Astrocyte (in vitro differentiated cells and primary cell): ENCODE measurements around the gene SLC25A25. TPM values are rescaled to one million over a fixed set of nuclear protein-coding genes. Genes with fewer than 3 reads are reported as not detected.

Experiments
- DNase-seq: peaks from one replicate; pipeline ENCODE4 v3.0.0-alpha.2; 2010; ENCODE audit warnings: low read depth
- FAIRE-seq: peaks from 2 replicates; lab custom pipeline; 2011; peaks lifted over from hg19 to GRCh38; lab: Jason Lieb, UNC
- H2AFZ ChIP-seq: 2 replicates; pipeline ENCODE4 v1.6.0; 2012; ENCODE audit warnings: low read depth, low read length, inconsistent platforms
- H3K27ac ChIP-seq: 2 replicates; pipeline ENCODE4 v1.5.1; 2011; ENCODE audit warnings: low read depth, low read length, inconsistent platforms
- H3K27me3 ChIP-seq: 2 replicates; pipeline ENCODE4 v1.6.0; 2011; ENCODE audit warnings: low read length, inconsistent platforms; ENCODE audit not compliant: insufficient read depth
- H3K36me3 ChIP-seq: 2 replicates; pipeline ENCODE4 v1.5.1; 2011; ENCODE audit warnings: low read length, inconsistent platforms; ENCODE audit not compliant: insufficient read depth
- H3K4me1 ChIP-seq: 2 replicates; pipeline ENCODE4 v1.5.1; 2011; ENCODE audit warnings: low read length, inconsistent platforms; ENCODE audit not compliant: insufficient read depth
- H3K4me2 ChIP-seq: 2 replicates; pipeline ENCODE4 v1.6.0; 2012; ENCODE audit warnings: low read length, inconsistent platforms
- H3K4me3 ChIP-seq: 2 replicates; pipeline ENCODE4 v1.5.1; 2011; ENCODE audit warnings: low read depth, mild to moderate bottlenecking, low read length, inconsistent platforms; ENCODE audit not compliant: insufficient read depth
- H3K79me2 ChIP-seq: 2 replicates; pipeline ENCODE4 v1.6.0; 2012; ENCODE audit warnings: mild to moderate bottlenecking, low read length, inconsistent platforms; ENCODE audit not compliant: insufficient read depth
- H3K9ac ChIP-seq: 2 replicates; pipeline ENCODE4 v1.6.0; 2012; ENCODE audit warnings: mild to moderate bottlenecking, low read length, inconsistent platforms
- H3K9me3 ChIP-seq: 2 replicates; pipeline ENCODE4 v1.5.1; 2012; ENCODE audit warnings: low read depth, mild to moderate bottlenecking, low read length, inconsistent platforms; ENCODE audit not compliant: insufficient read depth
- H4K20me1 ChIP-seq: 2 replicates; pipeline ENCODE4 v1.6.0; 2012; ENCODE audit warnings: low read length, inconsistent platforms; ENCODE audit not compliant: insufficient read depth
- H3K27ac Mint-ChIP-seq: one replicate; pipeline ENCODE4 v1.8.0; 2021; ENCODE audit warnings: mild to moderate bottlenecking, mixed read lengths; ENCODE audit not compliant: unreplicated experiment
- H3K27me3 Mint-ChIP-seq: one replicate; pipeline ENCODE4 v1.8.0; 2021; ENCODE audit warnings: low read depth, mixed read lengths; ENCODE audit not compliant: unreplicated experiment
- H3K36me3 Mint-ChIP-seq: one replicate; pipeline ENCODE4 v1.8.0; 2021; ENCODE audit warnings: low read depth, mixed read lengths; ENCODE audit not compliant: unreplicated experiment
- H3K4me1 Mint-ChIP-seq: one replicate; pipeline ENCODE4 v1.8.0; 2021; ENCODE audit warnings: low read depth, mixed read lengths; ENCODE audit not compliant: unreplicated experiment
- H3K4me3 Mint-ChIP-seq: one replicate; pipeline ENCODE4 v1.8.0; 2021; ENCODE audit warnings: mild to moderate bottlenecking, moderate library complexity, mixed read lengths; ENCODE audit not compliant: unreplicated experiment
- H3K9me3 Mint-ChIP-seq: one replicate; pipeline ENCODE4 v1.8.0; 2021; ENCODE audit warnings: mild to moderate bottlenecking, mixed read lengths; ENCODE audit not compliant: unreplicated experiment
- CTCF ChIP-seq: IDR thresholded peaks from 2 replicates; pipeline ENCODE4 v1.5.1; 2011; ENCODE audit warnings: low read depth, mild to moderate bottlenecking, inconsistent platforms, low read length, moderate library complexity; ENCODE audit not compliant: insufficient read depth
- EZH2 ChIP-seq: IDR thresholded peaks from 2 replicates; pipeline ENCODE4 v1.6.1; 2012; ENCODE audit warnings: mild to moderate bottlenecking, low read length, inconsistent platforms; ENCODE audit not compliant: insufficient read depth
- total RNA-seq: library from RNA; stranded (reverse); gene quantifications from 2 replicates; pipeline ENCODE4 v1.2.1, GENCODE V29; 2021

SLC25A25 gene
- total RNA-seq, 1 donor from 2014 or later, result 14.4 TPM

DNA sequence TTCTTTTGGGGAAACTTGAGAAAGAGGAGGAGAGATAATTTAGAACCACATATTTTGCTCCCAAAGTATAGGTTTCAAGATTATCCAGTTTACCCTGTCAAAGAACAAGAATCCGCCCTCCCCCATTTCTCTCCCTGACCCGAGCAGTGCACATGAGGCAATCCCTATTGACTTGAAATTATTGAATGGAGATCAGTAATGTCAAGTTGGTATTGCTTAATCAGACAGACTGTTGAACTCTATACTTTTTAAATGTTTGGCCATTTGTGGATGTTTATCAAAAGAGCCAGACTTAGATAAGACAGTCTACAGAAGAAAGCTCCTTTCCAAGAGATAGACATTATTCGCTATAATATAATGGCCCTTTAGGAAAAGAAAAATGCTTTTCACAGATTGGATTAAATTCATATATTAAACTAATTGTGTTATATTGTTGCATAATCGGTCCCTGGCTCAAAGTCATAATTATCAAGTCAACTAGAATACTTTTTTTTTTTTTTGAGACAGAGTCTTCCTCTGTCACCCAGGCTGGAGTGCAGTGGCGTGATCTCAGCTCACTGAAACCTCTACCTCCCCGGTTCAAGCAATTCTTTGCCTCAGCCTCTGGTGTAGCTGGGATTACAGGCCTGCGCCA lies 5.3 kb downstream of the SLC25A25 start:
- H3K36me3 ChIP-seq, result no peaks in the 10 kb centered on the region
- no peak overlapping the region for H3K9ac ChIP-seq
- Mint-ChIP-seq H3K27ac (no peak overlapping the region), H3K27me3 (no peaks in the 10 kb centered on the region), H3K4me3 (no peak overlapping the region), H3K9me3 (no peaks in the 10 kb centered on the region), H3K36me3 (no peaks in the 10 kb centered on the region), H3K4me1 (peaks cover 24% of the 10 kb centered on the region)
- H2AFZ ChIP-seq, result no peak overlapping the region
- H3K27ac ChIP-seq, result no peak overlapping the region
- H3K4me2 ChIP-seq, result peak overlapping the region; percentile 49
- H4K20me1 ChIP-seq, result peaks cover 23% of the 10 kb centered on the region
- H3K4me3 ChIP-seq, result no peak overlapping the region
- peaks cover 20% of the 10 kb centered on the region for H3K4me1 ChIP-seq
- FAIRE-seq (no peak), DNase-seq (no peak)
- no peaks in the 10 kb centered on the region for H3K27me3 ChIP-seq
- H3K79me2 ChIP-seq, result peaks cover 90% of the 10 kb centered on the region
- no peaks in the 10 kb centered on the region for H3K9me3 ChIP-seq
- TF ChIP-seq CTCF, result no peak
- no peak for TF ChIP-seq EZH2

DNA sequence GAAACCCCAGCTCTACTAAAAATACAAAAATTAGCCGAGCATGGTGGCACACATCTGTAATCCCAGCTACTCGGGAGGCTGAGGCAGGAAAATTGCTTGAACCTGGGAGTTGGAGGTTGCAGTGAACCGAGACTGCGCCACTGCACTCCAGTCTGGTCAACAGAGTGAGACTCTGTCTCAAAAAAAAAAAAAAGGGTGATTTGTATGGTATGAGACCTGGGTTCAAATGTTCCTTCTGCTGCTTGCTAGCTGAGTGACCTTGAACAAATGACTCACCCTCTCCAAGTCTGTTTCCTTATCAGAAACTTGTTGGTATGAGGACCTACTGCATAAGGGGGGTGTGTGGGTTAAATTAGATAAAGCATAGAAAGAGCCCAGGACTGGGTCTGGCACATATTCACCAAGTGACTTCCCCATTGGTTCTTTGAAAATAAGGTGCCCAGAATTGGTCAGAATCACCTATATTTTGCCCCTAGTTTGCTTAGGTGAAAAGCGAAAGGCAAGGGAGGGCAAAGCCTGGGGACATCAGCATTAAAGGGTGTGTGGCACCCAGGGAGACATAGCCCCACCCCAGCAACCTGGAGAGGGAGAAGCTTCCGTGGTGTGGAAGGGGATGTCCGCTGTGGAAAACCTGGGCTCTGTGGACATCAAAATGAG lies 9.9 kb downstream of the SLC25A25 start:
- Histone ChIP-seq H3K36me3 (no peaks in the 10 kb centered on the region), H3K9ac (no peak overlapping the region), H3K27ac (no peak overlapping the region), H3K4me1 (peaks cover 37% of the 10 kb centered on the region), H3K27me3 (no peaks in the 10 kb centered on the region), H4K20me1 (peaks cover 26% of the 10 kb centered on the region), H3K4me2 (no peak overlapping the region), H3K79me2 (peaks cover 74% of the 10 kb centered on the region), H3K9me3 (no peaks in the 10 kb centered on the region), H3K4me3 (no peak overlapping the region), H2AFZ (no peak overlapping the region)
- no peak overlapping the region for H3K27ac Mint-ChIP-seq
- TF ChIP-seq CTCF, result no peak
- no peak for TF ChIP-seq EZH2
- H3K27me3 Mint-ChIP-seq, result no peaks in the 10 kb centered on the region
- no peaks in the 10 kb centered on the region for H3K36me3 Mint-ChIP-seq
- no peak overlapping the region for H3K4me3 Mint-ChIP-seq
- H3K9me3 Mint-ChIP-seq, result no peaks in the 10 kb centered on the region
- DNase-seq (no peak), FAIRE-seq (no peak)
- H3K4me1 Mint-ChIP-seq, result peaks cover 37% of the 10 kb centered on the region
